ENCODE data around the gene AGXT.

Gene AGXT

DNA sequence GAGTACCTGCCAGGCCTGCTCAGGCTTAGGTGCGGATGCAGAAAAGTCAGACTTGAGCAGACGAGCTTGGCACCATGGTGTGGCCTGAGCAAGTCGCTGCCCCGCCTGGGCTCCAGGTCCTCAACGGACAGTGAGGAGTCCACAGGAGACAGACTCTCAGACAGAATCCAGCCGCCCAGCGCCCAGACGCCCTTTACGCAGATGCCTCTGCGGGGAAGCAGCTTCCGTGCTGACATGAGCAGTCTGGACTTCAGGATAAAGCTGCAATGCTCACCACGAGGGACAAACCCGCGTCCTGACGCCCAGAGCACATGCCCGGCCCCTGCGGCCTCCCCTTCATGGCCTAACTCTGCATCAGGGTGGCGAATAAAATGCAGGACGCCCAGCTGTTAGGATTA is 30.8 kb downstream of the AGXT start:
- no peak for DNase-seq

- DNase-seq: no peak
Measured at GRCh38 chr2:240900141-240900860, 31.7 kb downstream of the AGXT start.

DNA sequence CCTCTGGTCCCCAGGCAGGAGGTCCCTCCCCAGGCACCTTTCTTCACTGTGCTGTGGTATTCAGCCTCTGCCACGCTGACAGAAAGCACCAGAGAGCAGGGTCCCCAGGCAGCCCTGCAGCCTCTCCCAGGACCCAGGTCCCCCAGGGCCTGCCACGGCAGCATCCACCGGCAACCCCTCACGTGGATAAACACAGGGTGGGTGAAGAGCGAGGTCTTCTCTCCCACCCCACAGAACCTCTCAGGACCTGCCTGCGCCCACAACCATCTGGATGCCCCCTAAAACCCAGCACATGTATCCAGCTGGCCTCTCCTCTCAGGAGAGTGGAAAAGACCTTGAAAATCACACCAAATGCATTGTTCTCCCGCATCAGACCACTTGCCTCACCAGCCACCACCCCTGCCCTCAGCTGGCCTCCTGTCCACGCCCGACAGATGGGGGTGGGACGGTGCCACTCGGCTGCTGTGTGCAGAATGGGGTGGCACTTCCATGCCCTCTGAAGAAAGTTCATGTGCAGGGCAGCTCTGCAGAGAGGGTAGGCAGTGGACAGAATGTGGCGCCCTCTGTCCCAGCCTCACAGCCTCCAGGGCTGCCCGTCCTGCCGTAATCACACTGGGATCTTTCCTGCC is 33.5 kb downstream of the AGXT start:
- DNase-seq: no peak

DNA sequence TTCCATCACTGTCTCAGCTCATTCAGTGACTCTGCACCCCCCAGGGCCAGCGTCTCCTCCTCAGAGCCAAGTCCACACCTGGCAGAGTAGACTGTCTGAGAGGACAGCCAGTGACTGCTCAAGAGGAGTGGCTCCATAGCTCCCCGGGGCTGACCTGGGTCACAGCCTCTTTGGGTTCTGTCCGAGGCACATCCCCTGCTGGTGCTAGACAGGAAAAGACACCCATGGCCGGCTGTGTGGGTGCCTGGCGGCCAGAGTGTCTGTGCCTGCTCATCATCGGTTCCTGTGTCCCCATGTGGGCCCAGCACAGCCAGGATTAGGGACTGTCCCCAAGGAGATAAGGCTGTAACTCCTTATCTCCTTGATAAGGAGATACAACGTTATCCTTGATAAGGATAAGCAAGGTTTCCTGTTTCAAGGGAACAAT is 34.0 kb downstream of the AGXT start:
- no peak for DNase-seq

- no peak for DNase-seq
Measured at GRCh38 chr2:240903191-240904060, 34.8 kb downstream of the AGXT start.

DNA sequence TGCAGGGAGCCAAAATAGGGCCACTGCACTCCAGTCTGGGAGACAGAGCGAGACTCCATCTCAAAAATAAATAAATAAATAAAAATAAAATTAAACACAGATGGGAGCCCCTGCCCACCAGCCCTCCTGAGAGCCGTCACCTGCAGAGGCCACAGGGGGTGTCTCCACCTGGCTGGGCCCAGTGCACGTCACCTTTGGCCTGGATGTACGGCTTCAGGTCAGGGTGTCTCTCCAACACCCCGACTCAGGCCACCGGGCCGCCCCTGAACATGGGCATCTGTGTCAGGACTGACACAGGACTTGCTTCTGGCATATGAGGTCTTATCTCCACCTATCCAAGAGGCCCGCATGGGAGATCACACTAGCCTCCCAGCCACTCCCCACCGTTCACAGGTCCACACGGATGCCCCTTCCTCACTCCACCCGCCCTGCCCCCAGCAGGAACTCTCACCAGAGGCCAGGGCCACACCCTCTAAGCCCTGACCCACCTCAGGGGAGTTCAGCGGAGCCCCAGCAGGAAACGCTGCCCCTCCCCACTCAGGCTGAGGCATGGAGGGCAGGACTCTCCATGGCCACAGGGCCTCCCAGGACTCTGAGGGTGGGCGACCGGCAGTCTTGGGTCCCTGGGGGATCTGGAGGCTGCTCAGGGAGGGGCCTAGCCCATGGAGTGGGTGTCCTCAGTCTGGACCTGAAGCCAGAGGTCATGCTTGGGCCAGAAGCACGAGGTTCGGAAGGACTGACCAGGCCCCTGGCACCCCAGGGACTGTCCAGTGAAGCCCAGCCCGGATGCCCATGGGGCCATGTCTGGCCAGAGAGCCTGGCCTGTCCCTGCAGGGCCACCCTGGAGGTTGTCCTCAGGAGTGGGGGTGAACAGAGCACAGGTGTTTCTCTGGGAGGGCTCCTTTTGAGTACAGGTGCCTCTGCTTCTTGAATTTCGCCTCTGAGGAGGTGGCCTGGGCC is 35.9 kb downstream of the AGXT start:
- no peak for DNase-seq

DNA sequence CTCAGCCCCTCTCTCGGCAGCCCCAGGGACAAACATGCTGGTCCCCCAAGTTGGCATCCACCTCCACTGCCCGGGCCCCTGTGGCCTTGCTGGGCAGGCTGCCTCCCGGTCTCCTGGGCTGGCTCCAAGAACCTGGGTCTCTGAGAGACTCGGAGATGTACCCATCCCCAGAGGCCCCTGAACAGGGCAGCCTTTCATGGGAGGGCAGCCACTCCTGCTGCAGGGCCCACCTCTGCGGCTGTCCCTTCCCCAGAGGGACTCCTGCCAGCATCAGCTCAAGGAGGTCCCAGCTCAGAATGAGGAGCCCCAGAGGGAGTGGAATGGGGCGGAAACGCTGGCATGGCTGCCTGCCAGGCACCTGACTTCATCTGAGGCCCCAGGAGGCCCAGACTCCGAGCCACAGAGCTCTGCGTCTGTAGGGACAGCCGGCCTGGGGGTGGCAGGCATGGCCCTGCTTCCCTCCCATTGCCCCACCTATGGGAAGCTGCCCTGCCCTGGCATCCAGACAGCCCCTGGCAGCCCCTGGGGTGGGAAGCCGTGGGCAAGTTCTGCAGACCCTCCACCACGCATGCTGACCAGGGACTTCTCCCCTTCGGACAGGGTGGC is 36.7 kb downstream of the AGXT start:
- no peak for DNase-seq

GRCh38 chr2:240906141-240906910 is 37.7 kb downstream of the AGXT start, which contains the start of gene CROCC2:
Gene CROCC2, plus strand, starts transcription at chr2:240906336. Its CDS starts 178 bp downstream, at chr2:240906514.
- DNase-seq: no peak

GRCh38 chr2:240906911-240907590 is 38.4 kb downstream of the AGXT start:
- no peak for DNase-seq

DNA sequence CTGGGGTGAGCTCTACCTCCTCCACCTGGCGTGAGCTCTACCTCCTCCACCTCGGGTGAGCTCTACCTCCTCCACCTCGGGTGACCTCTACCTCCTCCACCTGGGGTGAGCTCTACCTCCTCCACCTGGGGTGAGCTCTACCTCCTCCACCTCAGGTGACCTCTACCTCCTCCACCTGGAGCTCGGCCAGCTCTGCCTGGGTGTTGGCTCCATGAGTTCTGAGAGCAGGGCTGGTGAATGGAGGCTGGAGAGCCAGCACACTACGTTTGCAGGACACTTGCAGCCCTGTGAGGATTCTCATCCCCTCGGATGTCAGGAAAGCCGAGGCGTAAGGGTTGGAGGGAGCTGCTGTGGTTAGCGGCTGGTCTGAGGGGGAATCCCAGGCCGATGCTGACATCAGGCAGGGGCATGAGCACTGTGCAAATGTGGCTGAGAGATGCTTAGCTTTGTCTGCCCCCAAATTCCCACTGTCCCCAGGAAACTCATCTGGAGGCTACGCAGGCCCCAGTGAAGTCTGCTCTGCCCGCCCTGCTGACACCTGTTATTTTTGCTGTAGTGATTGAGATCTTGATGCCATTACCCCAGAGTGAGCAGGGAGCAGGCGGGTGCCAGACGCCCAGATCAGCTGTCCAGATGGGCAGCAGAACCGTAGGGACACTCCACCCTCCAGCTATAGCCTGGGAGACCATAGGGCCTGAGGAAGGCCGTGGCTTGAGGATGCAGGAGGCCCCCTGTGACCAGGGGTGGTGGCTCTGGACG is 40.8 kb downstream of the AGXT start:
- DNase-seq: no peak

DNA sequence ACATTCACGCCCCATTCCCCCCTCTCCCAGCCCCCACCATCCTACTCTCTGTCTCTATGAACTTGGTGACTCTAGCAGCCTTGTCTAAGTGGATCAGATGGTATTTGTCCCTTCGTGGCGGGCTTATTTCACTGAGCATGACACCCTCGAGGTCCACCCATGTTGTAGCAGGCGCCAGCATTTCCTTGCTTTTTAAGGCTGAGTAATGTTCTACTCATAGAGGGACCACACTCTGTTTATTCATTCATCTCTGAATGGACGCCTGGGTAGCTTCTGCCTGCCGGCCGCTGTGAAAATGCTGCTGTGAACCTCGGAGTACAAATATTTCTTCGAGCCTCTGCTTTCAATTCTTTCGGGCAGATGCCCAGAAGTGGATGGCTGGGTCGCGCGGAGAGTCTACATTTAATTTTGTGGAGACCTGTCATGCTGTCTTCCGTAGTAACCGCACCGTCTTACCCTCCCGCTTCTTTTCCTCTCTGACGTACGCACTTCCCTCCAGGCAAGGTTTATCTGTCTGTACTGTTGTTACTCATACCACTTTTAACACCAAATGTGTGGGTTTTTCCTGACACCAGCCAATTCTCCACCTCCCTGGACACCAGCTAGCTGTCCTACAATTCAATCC is 43.1 kb downstream of the AGXT start:
- DNase-seq: no peak

DNA sequence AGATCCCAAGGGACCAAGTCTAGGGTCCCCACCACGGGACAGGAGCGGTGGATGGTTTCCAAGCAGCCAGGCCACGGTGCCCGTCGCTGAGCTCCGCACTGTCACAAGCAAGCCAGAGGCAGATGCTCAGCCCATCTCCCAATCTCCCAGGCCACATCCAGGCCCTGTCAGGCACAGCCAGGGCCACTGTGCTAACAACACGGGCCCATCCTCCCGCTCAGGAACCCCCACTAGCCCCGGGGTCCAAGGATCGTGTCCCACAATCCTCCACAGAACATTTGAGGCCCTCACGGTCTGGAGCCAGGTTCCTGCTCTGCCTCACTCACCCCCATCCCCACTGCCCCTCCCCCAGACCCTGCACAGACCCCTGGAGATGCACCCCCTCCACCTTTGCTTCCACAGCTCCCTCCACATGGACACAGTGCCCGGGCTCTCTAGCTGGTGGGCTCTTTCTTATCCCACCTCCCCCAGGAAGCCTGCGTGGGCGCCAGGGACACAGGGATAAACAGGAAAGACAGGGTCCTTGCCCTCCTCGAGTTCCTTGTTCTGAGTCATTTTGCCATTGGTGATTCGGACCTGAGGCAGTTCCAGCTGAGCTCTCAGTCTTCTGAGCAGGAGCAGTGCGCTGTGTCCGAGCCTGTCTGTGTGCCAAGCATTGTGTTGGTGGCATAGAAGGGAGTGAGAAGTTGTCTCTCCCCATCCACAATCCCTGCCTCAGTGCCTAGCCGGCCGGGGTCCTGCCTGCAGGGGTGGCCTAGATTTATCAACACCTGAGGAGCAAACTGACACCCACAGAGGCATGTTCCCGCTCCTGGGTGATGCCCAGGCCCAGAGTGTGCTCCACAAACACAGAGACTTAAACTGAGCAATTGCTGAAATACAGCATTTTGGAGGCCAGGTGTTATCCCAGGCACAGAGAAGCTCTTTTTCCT is 44.5 kb downstream of the AGXT start:
- DNase-seq: no peak

DNA sequence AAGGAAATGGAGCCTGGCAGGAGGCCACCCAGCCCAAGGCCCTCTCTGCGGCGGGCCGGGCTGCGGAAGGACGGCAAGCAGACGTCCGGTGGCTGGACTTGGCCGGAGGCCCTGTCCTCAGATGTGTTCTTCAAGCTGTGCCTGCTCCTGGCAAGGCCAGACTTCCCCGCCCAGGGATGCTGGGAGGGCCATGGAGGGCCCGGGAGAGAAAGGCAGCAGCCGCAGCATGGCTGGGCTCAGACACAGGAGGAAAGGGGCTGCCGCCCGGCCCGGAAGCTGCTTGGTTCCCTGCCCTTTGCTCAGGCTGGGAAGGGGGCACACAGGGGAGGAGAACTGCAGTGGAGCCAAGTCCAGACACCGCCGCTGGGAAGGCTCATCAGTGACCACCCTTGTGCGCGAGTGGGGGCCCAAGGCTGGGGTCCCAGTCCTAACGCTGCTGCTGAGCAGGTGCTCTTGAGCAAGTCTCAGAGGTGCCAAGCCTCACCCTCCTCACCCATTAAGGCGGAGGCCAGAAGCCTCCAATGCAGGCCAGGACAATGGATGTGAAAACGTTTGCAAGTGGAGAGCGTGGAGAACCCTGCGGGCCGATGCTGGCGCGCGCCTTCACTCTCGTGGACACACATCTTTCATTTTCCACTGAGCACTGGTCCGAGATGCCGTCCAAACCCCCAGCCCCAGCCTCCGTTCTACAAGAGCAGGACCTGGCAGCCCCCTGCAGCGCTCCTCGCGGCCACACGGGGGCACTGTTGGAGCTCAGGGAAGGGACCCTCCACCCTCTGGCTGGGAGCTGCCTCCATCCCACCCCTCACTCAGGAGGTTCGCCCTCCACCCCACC is 45.4 kb downstream of the AGXT start:
- peak; percentile 82 to 83 for DNase-seq

DNA sequence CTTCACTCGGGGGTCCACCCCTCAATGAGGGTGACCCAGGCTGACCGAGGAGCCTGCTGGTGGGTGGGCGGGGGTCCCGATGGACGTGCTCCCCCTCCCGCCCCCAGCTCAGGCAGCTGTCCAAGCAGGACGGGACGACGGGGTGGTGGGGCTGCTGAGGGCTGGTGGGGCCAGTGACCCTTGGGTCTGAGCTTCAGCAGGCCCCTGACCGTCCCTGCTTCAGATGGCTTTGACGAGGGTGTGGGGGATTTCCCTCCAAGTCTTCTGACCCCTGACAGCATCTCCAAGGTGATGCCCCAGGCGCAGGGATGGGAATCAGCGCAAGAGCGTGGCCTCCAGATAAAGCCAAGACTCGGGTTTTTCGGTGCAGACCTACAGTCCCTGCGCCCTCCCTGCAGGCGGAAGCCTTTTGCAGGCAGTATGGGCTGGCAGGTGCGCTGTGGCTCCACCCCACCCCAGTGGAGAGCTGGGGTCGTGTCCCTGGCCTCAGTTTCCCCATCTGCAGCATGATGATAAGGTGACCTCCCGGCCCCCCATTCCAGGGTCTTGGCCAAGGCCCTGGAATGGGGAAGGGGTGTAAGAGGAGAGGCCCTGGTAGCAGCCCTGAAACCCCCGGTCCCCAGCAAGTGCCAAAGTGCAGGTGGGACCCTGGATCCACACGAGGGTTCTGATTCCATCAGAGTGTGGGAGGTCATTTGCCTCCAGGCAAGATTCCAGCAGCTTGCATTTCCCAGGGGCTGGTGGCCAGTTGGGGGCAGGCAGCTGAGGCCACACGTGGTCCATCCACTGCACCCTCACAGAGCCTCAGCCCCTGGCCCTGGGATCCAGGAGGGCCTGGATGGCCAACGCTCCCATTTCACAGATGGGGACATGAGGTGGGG is 46.3 kb downstream of the AGXT start:
- no peak for DNase-seq

DNA sequence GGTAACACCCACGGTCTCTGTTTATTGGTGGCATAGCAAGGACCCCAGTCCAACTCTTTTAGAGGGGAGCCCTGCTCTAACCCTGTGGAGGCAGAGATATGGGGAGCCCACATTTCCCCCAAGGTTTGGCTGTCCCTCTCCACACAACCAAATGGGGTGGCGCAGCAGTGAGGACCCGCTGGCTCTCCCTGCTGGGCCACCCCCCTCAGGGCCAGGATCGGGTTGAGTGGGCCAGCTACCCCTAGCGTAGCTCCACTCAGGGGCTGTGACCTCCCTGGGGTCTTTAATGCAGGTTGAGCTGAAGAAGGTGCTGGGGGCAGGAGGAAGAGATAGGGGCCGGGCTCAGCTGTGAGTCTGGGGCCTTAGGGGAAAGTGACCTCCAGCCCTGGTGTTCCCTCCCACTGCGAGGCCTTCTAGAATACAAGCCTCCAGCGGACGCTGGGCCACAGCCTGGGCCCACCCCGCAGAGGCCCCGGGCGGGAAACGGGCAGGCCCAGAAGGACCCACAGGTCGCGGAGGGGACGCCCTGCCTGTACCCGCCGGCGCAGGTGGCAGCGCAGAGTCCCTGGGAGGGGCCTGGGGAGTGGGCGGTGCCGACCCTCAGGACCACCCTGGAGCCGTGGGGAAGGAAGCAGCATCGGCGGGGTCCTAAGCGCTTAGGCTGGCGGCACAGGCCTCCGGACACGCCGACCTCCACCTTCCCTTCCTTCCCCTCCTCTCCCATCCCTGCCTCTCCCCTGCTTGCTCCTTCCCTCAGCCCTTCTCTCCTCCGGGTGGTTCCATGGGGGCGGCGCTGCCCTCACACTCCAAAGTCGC is 47.1 kb downstream of the AGXT start:
- DNase-seq: no peak
